Osteocyte (in vitro differentiated cells): Measurements from ENCODE around the gene CDC42BPB. TPM values are rescaled to one million over a fixed set of nuclear protein-coding genes. Genes with fewer than 3 reads are reported as not detected.

Source experiments
- DNase-seq: peaks from one replicate; pipeline ENCODE4 v3.0.0; 2021; ENCODE audit warnings: mixed read lengths; ENCODE audit not compliant: unreplicated experiment; ENCODE audit errors: extremely low spot score
- H3K27ac Mint-ChIP-seq: one replicate; pipeline ENCODE4 v1.8.0; 2021; ENCODE audit warnings: mild to moderate bottlenecking, mixed read lengths; ENCODE audit not compliant: unreplicated experiment
- H3K27me3 Mint-ChIP-seq: one replicate; pipeline ENCODE4 v1.8.0; 2021; ENCODE audit warnings: mixed read lengths; ENCODE audit not compliant: unreplicated experiment
- H3K36me3 Mint-ChIP-seq: one replicate; pipeline ENCODE4 v1.8.0; 2021; ENCODE audit warnings: mixed read lengths; ENCODE audit not compliant: unreplicated experiment
- H3K4me1 Mint-ChIP-seq: one replicate; pipeline ENCODE4 v1.8.0; 2021; ENCODE audit warnings: mixed read lengths; ENCODE audit not compliant: unreplicated experiment
- H3K4me3 Mint-ChIP-seq: one replicate; pipeline ENCODE4 v1.8.0; 2021; ENCODE audit warnings: mild to moderate bottlenecking, moderate library complexity, mixed read lengths; ENCODE audit not compliant: unreplicated experiment
- H3K9me3 Mint-ChIP-seq: one replicate; pipeline ENCODE4 v1.8.0; 2021; ENCODE audit warnings: mixed read lengths; ENCODE audit not compliant: unreplicated experiment
- total RNA-seq: library from RNA; stranded (reverse); gene quantifications from 2 replicates; pipeline ENCODE4 v1.2.1, GENCODE V29; 2021
- TF ChIP-seq, protein P1 (sequence below): fragments of 200-600 bp; sonication (generic); IDR thresholded peaks from 2 replicates; pipeline ENCODE4 v1.5.0; 2021; ENCODE audit warnings: antibody characterized with exemption, mild to moderate bottlenecking, moderate library complexity

Gene CDC42BPB
- total RNA-seq, 1 donor from 2014 or later = 99.0 TPM

DNA sequence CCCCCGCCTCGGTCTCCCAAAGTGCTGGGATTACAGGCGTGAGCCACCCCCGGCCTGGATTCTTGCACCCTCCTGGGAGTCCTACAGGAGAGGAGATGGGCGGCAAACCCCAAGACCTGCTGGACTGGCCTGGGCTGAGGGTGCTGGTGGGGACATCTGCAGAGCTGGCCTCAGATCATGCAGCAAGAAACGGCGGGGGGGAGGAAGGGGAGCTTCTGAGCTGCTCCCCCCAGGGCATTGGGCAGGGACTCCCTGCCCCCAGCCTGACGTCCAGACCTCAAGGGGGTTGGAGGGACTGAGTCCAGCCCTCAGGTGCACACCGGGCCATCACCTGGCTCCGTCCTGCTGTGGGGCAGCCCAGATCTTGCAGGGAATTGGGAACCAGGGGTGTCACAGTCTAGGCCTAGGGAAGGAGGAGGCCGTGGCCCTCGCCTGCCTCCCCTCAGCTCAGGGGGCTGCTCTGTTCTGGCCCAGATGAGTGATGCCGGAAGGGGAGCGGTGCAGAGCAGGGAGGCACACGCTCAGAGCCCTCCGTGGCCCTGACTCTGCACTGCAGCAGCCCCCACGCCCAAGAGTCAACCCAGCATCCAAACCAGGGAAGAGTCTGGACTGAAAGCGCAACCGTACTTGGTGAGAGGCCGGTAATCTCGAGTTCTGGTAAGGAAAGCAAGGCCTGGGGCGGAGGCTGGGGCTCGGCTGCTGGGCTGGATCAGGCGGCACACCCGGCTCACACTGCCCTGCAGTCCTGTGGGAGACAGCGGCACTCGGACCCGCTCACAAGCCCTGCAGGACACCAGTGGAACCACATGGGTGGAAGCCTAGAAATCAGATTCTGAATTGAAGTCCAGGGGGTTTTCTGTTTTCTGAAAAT is 143.8 kb downstream of the CDC42BPB start:
- no peaks in the 10 kb centered on the region for H3K4me1 Mint-ChIP-seq
- H3K27me3 Mint-ChIP-seq = no peaks in the 10 kb centered on the region
- H3K27ac Mint-ChIP-seq = no peak overlapping the region
- TF ChIP-seq, protein P1, sequence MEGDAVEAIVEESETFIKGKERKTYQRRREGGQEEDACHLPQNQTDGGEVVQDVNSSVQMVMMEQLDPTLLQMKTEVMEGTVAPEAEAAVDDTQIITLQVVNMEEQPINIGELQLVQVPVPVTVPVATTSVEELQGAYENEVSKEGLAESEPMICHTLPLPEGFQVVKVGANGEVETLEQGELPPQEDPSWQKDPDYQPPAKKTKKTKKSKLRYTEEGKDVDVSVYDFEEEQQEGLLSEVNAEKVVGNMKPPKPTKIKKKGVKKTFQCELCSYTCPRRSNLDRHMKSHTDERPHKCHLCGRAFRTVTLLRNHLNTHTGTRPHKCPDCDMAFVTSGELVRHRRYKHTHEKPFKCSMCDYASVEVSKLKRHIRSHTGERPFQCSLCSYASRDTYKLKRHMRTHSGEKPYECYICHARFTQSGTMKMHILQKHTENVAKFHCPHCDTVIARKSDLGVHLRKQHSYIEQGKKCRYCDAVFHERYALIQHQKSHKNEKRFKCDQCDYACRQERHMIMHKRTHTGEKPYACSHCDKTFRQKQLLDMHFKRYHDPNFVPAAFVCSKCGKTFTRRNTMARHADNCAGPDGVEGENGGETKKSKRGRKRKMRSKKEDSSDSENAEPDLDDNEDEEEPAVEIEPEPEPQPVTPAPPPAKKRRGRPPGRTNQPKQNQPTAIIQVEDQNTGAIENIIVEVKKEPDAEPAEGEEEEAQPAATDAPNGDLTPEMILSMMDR = no peak
- no peak overlapping the region for H3K4me3 Mint-ChIP-seq
- no peaks in the 10 kb centered on the region for H3K9me3 Mint-ChIP-seq
- no peak for DNase-seq
- peaks cover 1% of the 10 kb centered on the region for H3K36me3 Mint-ChIP-seq

DNA sequence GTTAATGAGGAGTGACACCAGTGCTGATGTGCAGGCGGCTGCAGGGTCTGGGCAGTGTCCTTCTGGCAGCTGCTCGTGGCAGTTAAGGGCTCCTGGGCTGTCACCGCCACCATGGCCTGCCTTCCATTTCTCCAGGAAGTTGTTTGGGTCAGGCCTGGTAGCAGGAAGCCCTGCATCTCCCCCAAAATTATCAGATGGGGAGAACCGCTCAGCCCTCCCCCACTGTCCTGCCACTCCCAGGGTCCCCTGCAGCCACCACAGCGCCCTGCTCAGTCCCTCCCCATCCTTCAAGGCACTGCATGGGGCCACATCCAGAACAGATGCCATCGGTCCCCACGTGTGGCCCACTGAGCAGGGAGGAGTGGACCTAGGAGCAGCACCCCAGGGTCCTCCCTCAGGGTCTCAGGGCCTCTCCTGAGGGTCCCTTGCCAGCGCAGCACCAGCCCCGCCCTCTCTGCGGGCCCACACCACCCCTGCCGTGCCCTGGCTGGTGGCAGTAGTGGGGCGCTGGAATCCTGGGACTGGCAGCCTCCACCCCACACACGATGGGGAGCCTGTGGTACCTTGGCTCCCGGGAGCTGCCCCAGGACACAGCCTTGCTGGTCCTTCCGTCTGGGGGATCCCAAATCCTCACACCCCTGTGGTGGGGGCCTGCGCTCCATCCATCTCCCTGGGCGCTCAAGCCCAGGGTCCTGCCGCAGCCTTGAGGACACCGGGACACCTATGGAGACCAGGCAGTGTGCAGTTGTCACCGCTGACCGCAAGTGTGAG is 145.2 kb downstream of the CDC42BPB start:
- no peaks in the 10 kb centered on the region for H3K27me3 Mint-ChIP-seq
- H3K4me1 Mint-ChIP-seq = no peaks in the 10 kb centered on the region
- no peak overlapping the region for H3K4me3 Mint-ChIP-seq
- TF ChIP-seq, protein P1 = no peak
- DNase-seq = no peak
- H3K36me3 Mint-ChIP-seq = peaks cover 1% of the 10 kb centered on the region
- no peaks in the 10 kb centered on the region for H3K9me3 Mint-ChIP-seq
- H3K27ac Mint-ChIP-seq = no peak overlapping the region

DNA sequence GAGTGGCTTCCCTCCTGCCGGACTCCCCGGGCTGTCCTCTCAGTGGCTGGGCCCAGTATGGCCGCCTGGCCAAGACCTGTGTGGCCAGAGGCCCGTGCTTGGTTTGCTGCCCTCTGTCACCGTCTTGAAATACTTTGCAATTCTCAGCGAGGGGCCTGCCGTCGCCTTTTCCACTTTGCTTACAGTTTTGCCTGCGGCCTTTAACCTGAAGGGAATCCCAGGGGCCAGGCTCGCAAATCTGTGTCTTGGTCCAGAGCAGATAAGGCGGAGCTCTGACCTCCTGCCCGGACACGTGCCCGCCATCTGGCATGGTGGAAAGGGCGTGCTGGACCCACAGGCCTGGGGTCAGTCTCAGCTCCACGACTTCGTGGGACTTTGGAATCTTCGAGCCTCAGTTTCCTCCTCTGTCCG is 145.8 kb downstream of the CDC42BPB start:
- no peak overlapping the region for H3K4me3 Mint-ChIP-seq
- no peaks in the 10 kb centered on the region for H3K27me3 Mint-ChIP-seq
- H3K36me3 Mint-ChIP-seq = peaks cover 1% of the 10 kb centered on the region
- TF ChIP-seq, protein P1 = no peak
- no peak for DNase-seq
- H3K4me1 Mint-ChIP-seq = no peaks in the 10 kb centered on the region
- no peak overlapping the region for H3K27ac Mint-ChIP-seq
- H3K9me3 Mint-ChIP-seq = no peaks in the 10 kb centered on the region

DNA sequence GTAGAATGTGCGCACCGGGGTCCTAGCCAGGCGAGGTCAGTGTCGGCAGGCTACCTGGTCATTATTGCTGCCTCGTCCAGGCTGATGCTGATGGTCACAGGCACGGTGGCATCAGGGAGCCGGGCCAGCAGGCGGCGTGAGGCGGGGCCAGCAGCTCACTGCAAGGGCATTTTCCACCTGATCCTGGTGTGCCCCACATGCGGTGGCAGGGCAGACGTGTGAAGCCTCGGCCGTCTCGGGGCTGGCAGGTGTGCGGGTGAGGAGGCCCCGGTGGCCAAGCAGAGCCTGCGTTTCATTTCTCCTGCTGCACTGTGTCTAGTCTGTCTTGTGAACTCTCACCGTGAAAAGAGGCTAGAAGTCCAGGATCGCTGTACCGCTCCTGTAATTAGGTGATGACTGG is 146.9 kb downstream of the CDC42BPB start:
- H3K36me3 Mint-ChIP-seq = peaks cover 6% of the 10 kb centered on the region
- no peaks in the 10 kb centered on the region for H3K27me3 Mint-ChIP-seq
- no peak overlapping the region for H3K4me3 Mint-ChIP-seq
- no peak for DNase-seq
- TF ChIP-seq, protein P1 = no peak
- no peak overlapping the region for H3K27ac Mint-ChIP-seq
- H3K4me1 Mint-ChIP-seq = no peaks in the 10 kb centered on the region
- H3K9me3 Mint-ChIP-seq = no peaks in the 10 kb centered on the region

DNA sequence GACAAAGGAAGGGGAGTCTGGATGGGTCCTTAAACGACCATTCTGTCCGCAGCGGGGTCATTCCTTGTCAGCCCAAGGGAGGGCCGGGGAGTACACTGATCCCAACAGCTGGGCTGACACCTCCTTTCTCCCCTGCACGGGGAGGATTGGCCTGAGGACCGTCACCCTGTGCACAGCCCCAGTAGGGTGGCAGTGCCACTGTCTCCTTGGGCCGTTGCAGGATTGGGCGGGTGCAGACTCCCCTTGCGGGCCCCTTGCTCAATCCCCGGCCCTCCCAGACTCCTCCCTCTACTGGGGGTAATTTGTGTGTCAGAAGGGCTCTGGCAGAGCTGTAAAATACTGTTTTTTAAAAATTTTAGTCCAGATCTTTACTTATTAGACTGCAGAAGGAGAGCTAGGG is 147.4 kb downstream of the CDC42BPB start:
- Mint-ChIP-seq H3K36me3 (peaks cover 10% of the 10 kb centered on the region), H3K9me3 (no peaks in the 10 kb centered on the region), H3K27ac (no peak overlapping the region), H3K4me3 (no peak overlapping the region), H3K4me1 (no peaks in the 10 kb centered on the region), H3K27me3 (no peaks in the 10 kb centered on the region)
- no peak for DNase-seq
- TF ChIP-seq, protein P1 = no peak
